SK-N-SH (cell line): ENCODE data around the gene GJD3. TPM values are rescaled to one million over a fixed set of nuclear protein-coding genes. Genes with fewer than 3 reads are reported as not detected.
"Not testable (repeated sequence)": the region's sequence is repeated elsewhere in the genome, so short reads cannot be mapped to it uniquely, and the experiment has no call there.

Source experiments
- CTCF ChIA-PET: fragments of 300-600, 350-600 bp; formaldehyde crosslinking; extraction: SDS; loops from one replicate; lab custom pipeline; 2021; lab: Yijun Ruan, JAX
- POLR2A ChIA-PET: fragments of 350-600 bp; sonication (Branson Sonifier 250); formaldehyde crosslinking; extraction: SDS; loops from one replicate; lab custom pipeline; 2020; ENCODE audit warnings: antibody characterized with exemption, inconsistent platforms; lab: Yijun Ruan, JAX
- DNase-seq: peaks from one replicate; pipeline ENCODE4 v3.0.0; 2012
- H2AFZ ChIP-seq: fragments of 200-600 bp; sonication (generic); 2 replicates; pipeline ENCODE4 v1.8.1; 2016; ENCODE audit warnings: antibody characterized with exemption, mild to moderate bottlenecking, low read depth
- H3F3A ChIP-seq: fragments of 200-600 bp; sonication (generic); replicated peaks from 2 replicates; pipeline ENCODE3; 2016; ENCODE audit warnings: antibody characterized with exemption, mild to moderate bottlenecking; ENCODE audit not compliant: insufficient read depth
- H3K27ac ChIP-seq, 2 experiments: fragments of 200-500 bp in 1 of 2; fragments of 200-600 bp in 1 of 2; sonication (Bioruptor generic) in 1 of 2; sonication (generic), shearing (Covaris generic) in 1 of 2; 2 replicates each; pipeline versions ENCODE4 v1.5.1 to v1.6.1; 2014 to 2016; ENCODE audit warnings: low read depth in 2 of 2, inconsistent platforms in 1 of 2, low read length in 1 of 2, mild to moderate bottlenecking in 1 of 2, mixed read lengths in 1 of 2
- H3K27me3 ChIP-seq: fragments of 200-600 bp; sonication (generic), shearing (Covaris generic); 2 replicates; pipeline ENCODE4 v1.6.1; 2016; ENCODE audit warnings: mixed run types; ENCODE audit not compliant: insufficient read depth
- H3K36me3 ChIP-seq, 2 experiments: fragments of 200-500 bp in 1 of 2; fragments of 200-600 bp in 1 of 2; sonication (Bioruptor generic) in 1 of 2; sonication (generic) in 1 of 2; replicated peaks in 1 of 2; 2 replicates each; pipeline versions ENCODE3 to v1.5.1; 2014 to 2016; ENCODE audit warnings: low read length in 1 of 2, mild to moderate bottlenecking in 1 of 2; ENCODE audit not compliant: insufficient read depth in 2 of 2, control insufficient read depth in 1 of 2
- H3K4me1 ChIP-seq, 2 experiments: fragments of 200-500 bp in 1 of 2; fragments of 200-600 bp in 1 of 2; sonication (Bioruptor generic) in 1 of 2; sonication (generic), shearing (Covaris generic) in 1 of 2; 2 replicates each; pipeline versions ENCODE4 v1.5.1 to v1.6.1; 2014 to 2016; ENCODE audit warnings: low read depth in 1 of 2, low read length in 1 of 2, mixed run types in 1 of 2; ENCODE audit not compliant: insufficient read depth in 2 of 2, control insufficient read depth in 1 of 2
- H3K4me2 ChIP-seq: fragments of 200-600 bp; sonication (generic), shearing (Covaris generic); 2 replicates; pipeline ENCODE4 v1.6.1; 2017; ENCODE audit warnings: mixed run types
- H3K4me3 ChIP-seq, 2 experiments: fragments of 200-500 bp in 1 of 2; fragments of 200-600 bp in 1 of 2; sonication (Bioruptor generic) in 1 of 2; sonication (generic), shearing (Covaris generic) in 1 of 2; 2 replicates each; pipeline versions ENCODE4 v1.5.1 to v1.8.1; 2014 to 2016; ENCODE audit warnings: low read depth in 2 of 2, inconsistent platforms in 1 of 2, low read length in 1 of 2, mild to moderate bottlenecking in 1 of 2, mixed read lengths in 1 of 2, moderate library complexity in 1 of 2
- H3K79me2 ChIP-seq: fragments of 200-600 bp; sonication (generic); 2 replicates; pipeline ENCODE4 v1.8.1; 2017; ENCODE audit warnings: mild to moderate bottlenecking; ENCODE audit not compliant: insufficient read depth
- H3K9ac ChIP-seq: fragments of 200-600 bp; sonication (generic); 2 replicates; pipeline ENCODE4 v1.6.1; 2017; ENCODE audit warnings: mixed run types
- H3K9me2 ChIP-seq: fragments of 200-600 bp; sonication (generic); 2 replicates; pipeline ENCODE4 v1.6.1; 2017; ENCODE audit warnings: mixed run types
- H3K9me3 ChIP-seq: fragments of 200-600 bp; sonication (generic); 2 replicates; pipeline ENCODE4 v1.6.1; 2017; ENCODE audit warnings: mixed run types, mild to moderate bottlenecking, moderate library complexity
- H4K20me1 ChIP-seq: fragments of 200-600 bp; sonication (generic); 2 replicates; pipeline ENCODE4 v1.6.1; 2017; ENCODE audit warnings: mild to moderate bottlenecking, mixed run types; ENCODE audit not compliant: insufficient read depth
- CHD2 ChIP-seq: fragments of 150-350 bp; IDR thresholded peaks from 2 replicates; pipeline ENCODE4 v1.6.1; 2018; ENCODE audit warnings: low read length; ENCODE audit not compliant: partially characterized antibody
- CTCF ChIP-seq: fragments of 200-600 bp; sonication (generic); IDR thresholded peaks from 2 replicates; pipeline ENCODE4 v1.6.1; 2017; ENCODE audit warnings: antibody characterized with exemption, mild to moderate bottlenecking, moderate library complexity
- EZH2phosphoT487 ChIP-seq: fragments of 200-600 bp; sonication (generic); IDR thresholded peaks from 2 replicates; pipeline ENCODE4 v1.6.1; 2017; ENCODE audit warnings: low read depth, mixed run types, mild to moderate bottlenecking, antibody characterized with exemption, moderate library complexity, borderline replicate concordance
- GABPA ChIP-seq: IDR thresholded peaks from 2 replicates; pipeline ENCODE4 v1.4.0; 2012; ENCODE audit warnings: low read depth, mild to moderate bottlenecking
- MEF2A ChIP-seq: IDR thresholded peaks from 2 replicates; pipeline ENCODE4 v1.4.0; 2012; ENCODE audit warnings: low read depth, borderline replicate concordance
- MXI1 ChIP-seq: IDR thresholded peaks from 2 replicates; pipeline ENCODE4 v1.6.1; 2012; ENCODE audit warnings: mild to moderate bottlenecking, low read depth, low read length, improper control_type of control experiment
- RAD21 ChIP-seq: IDR thresholded peaks from 2 replicates; pipeline ENCODE4 v1.6.1; 2012; ENCODE audit warnings: mild to moderate bottlenecking, low read length
- RCOR1 ChIP-seq: fragments of 150-350 bp; IDR thresholded peaks from 2 replicates; pipeline ENCODE4 v1.6.1; 2017; ENCODE audit warnings: antibody characterized with exemption, low read length
- RXRA ChIP-seq: IDR thresholded peaks from 2 replicates; pipeline ENCODE4 v1.4.0; 2012; ENCODE audit warnings: low read depth, mild to moderate bottlenecking, borderline replicate concordance
- SMC3 ChIP-seq: IDR thresholded peaks from 2 replicates; pipeline ENCODE4 v1.6.1; 2012; ENCODE audit warnings: low read depth, low read length, improper control_type of control experiment
- YY1 ChIP-seq: IDR thresholded peaks from 2 replicates; pipeline ENCODE4 v1.4.0; 2012; ENCODE audit warnings: low read depth, mild to moderate bottlenecking
- WGBS: methylation state at CpG from one replicate; pipeline ENCODE4 v1.1.6; 2017; ENCODE audit warnings: low lambda C conversion rate; 5-methylcytosine and 5-hydroxymethylcytosine counted together
- polyA plus RNA-seq, 3 experiments: library from polyadenylated mRNA; depleted of rRNA; stranded (reverse); fragments of >200 nt; gene quantifications; 2 replicates each; pipeline ENCODE4 v1.2.3, GENCODE V29; 2012

GJD3 gene
- polyA plus RNA-seq, 1 of the 3 experiments (the other 2 are of a cell fraction) = not detected

- Histone ChIP-seq H4K20me1 (no peaks in the 10 kb centered on the region), H3K36me3 (peaks cover 56 to 58% of the 10 kb centered on the region in 2 experiments), H3K27ac (no peak overlapping the region), H3K4me3 (no peak overlapping the region; a peak in 1 of 4 replicates), H3K79me2 (peaks cover 20% of the 10 kb centered on the region), H3K9ac (no peak overlapping the region), H3K9me2 (no peaks in the 10 kb centered on the region), H3K27me3 (no peaks in the 10 kb centered on the region), H3F3A (peaks cover 60% of the 10 kb centered on the region), H3K4me2 (no peak overlapping the region), H2AFZ (no peak overlapping the region), H3K4me1 (no peaks in the 10 kb centered on the region; a peak in 1 of 4 replicates), H3K9me3 (no peaks in the 10 kb centered on the region)
- no peak for DNase-seq
- WGBS = 100% methylated on average over 1 of the region's 1 CpG
- CTCF ChIA-PET = interaction anchor here (0.9 to 3.0 kb wide), 6 partner anchors 12 to 131 kb away, joined by 4 to 18 read pairs (median 6); partner anchors contain the start of gene TOP2A
- TF ChIP-seq CTCF (peak; percentile 28), EZH2phosphoT487 (no peak), RCOR1 (no peak), CHD2 (no peak), MEF2A (no peak)
- POLR2A ChIA-PET = no interaction called here
Measured at GRCh38 chr17:40402668-40403067, 38.1 kb upstream of the GJD3 start.

DNA sequence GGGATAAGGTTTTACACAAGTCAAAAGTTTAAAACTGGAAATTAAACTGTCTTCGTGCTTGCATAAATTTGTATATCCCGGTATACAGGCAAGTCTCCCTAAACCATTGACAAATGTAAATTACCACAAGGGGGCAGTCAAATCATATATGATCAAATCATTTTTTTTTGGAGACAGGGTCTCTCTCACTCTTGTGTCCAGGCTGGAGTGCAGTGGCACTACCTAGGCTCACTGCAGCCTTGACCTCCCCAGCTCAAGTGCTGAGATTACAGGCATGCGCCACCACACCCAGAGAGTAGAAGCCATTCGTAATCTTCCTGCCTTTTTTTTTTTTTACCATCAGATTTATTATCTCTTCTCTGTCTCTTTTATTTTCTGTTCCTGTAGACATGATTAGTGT lies 34.6 kb upstream of the GJD3 start:
- H3K27me3 ChIP-seq = no peaks in the 10 kb centered on the region
- H3K4me2 ChIP-seq = no peak overlapping the region
- 74% methylated on average over 4 of the region's 4 CpGs for WGBS
- no peaks in the 10 kb centered on the region for H3K9me3 ChIP-seq
- peaks cover 11% of the 10 kb centered on the region; the same call in 1 of the 2 replicates for H3K79me2 ChIP-seq
- H2AFZ ChIP-seq = no peak overlapping the region
- no peak overlapping the region for H3K9ac ChIP-seq
- peaks cover 47 to 63% of the 10 kb centered on the region in 2 experiments for H3K36me3 ChIP-seq
- H3F3A ChIP-seq = peaks cover 44% of the 10 kb centered on the region
- peak overlapping the region in 1 of 2 experiments; percentile 19; a peak in 1 of 4 replicates for H3K27ac ChIP-seq
- no peaks in the 10 kb centered on the region for H3K9me2 ChIP-seq
- no peaks in the 10 kb centered on the region for H4K20me1 ChIP-seq
- DNase-seq = peak; percentile 48
- POLR2A ChIA-PET = no interaction called here
- TF ChIP-seq CTCF (peak; percentile 64), GABPA (no peak), YY1 (no peak), RXRA (no peak), MXI1 (no peak), RAD21 (peak; percentile 69), SMC3 (peak; percentile 62)
- CTCF ChIA-PET = interaction anchor here (0.6 to 3.4 kb wide), 21 partner anchors 8 to 161 kb away, joined by 3 to 29 read pairs (median 6); partner anchors contain the start of genes GJD3 and RARA
- no peaks in the 10 kb centered on the region; a peak in 1 of 4 replicates for H3K4me1 ChIP-seq
- H3K4me3 ChIP-seq = no peak overlapping the region

DNA sequence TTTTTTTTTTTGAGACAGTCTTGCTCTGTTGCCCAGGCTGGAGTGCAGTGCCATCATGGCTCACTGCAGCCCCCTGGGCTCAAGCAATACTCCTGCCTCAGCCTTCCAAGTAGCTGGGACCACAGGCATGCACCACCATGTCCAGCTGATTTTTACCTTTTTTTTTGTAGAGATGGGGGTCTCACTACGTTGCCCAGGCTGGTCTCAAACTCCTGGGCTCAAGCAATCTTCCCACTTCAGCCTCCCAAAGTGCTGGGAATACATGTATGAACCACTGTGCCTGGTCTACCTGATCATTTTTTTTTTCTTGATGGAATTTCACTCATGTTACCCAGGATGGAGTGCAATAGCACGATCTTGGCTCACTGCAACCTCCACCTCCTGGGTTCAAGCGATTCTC lies 22.0 kb upstream of the GJD3 start:
- H3K79me2 ChIP-seq, H3K9me2 ChIP-seq, H3K9me3 ChIP-seq, H4K20me1 ChIP-seq, H3K4me2 ChIP-seq, POLR2A ChIA-PET, H3K27ac ChIP-seq, DNase-seq, H3K4me3 ChIP-seq, H2AFZ ChIP-seq, H3K9ac ChIP-seq, H3K4me1 ChIP-seq, H3K27me3 ChIP-seq: not testable (repeated sequence)
- 93% methylated on average over 3 of the region's 3 CpGs for WGBS
- Histone ChIP-seq H3F3A (peaks cover 31% of the 10 kb centered on the region), H3K36me3 (peaks cover 11 to 29% of the 10 kb centered on the region in 2 experiments)
- CTCF ChIA-PET = interaction anchor here (0.6 to 2.7 kb wide), 3 partner anchors 12 to 987 kb away, joined by 3 to 9 read pairs (median 3); no protein-coding TSS in a partner anchor
